HG03097 (cell line): Measurements from ENCODE around the gene UBE3D.

Experiments
- ATAC-seq: cut with Tn5 transposase; IDR thresholded peaks from one replicate; pipeline ENCODE4 v1.9.1; 2021; ENCODE audit not compliant: unreplicated experiment, low FRiP score

UBE3D gene

GRCh38 chr6:83065511-83066192 is at the start of gene UBE3D:
UBE3D (minus strand) TSS chr6:83065841; CDS start chr6:83065718, 123 bp downstream.
- ATAC-seq: peak; percentile 72

- ATAC-seq: no peak
These were observed 48.5 kb upstream of the UBE3D start for GRCh38 chr6:83114164-83114563.

GRCh38 chr6:83113258-83113657 is 47.6 kb upstream of the UBE3D start:
- no peak for ATAC-seq

GRCh38 chr6:83108378-83108777 is 42.7 kb upstream of the UBE3D start:
- ATAC-seq: no peak

GRCh38 chr6:83098589-83098988 is 32.9 kb upstream of the UBE3D start:
- ATAC-seq: no peak

GRCh38 chr6:83097675-83098074 is 32.0 kb upstream of the UBE3D start:
- no peak for ATAC-seq

GRCh38 chr6:83097204-83097603 is 31.6 kb upstream of the UBE3D start:
- ATAC-seq: no peak

- ATAC-seq: no peak
These were observed 31.1 kb upstream of the UBE3D start for GRCh38 chr6:83096791-83097190.

GRCh38 chr6:83092756-83093399 is 27.2 kb upstream of the UBE3D start:
- ATAC-seq: no peak

GRCh38 chr6:83086751-83087150 is 21.1 kb upstream of the UBE3D start:
- peak; percentile 99 for ATAC-seq

- ATAC-seq: no peak
These were observed 17.8 kb upstream of the UBE3D start for GRCh38 chr6:83083476-83083875.

- ATAC-seq: no peak
These were observed 8.0 kb upstream of the UBE3D start for GRCh38 chr6:83073615-83074014.

GRCh38 chr6:83072726-83073125 is 7.1 kb upstream of the UBE3D start:
- ATAC-seq: no peak

GRCh38 chr6:83071707-83072106 is 6.1 kb upstream of the UBE3D start:
- ATAC-seq: no peak

- peak; percentile 36 for ATAC-seq
These were observed 5.4 kb upstream of the UBE3D start for GRCh38 chr6:83071023-83071422.

GRCh38 chr6:83069633-83070032 is 4.0 kb upstream of the UBE3D start:
- no peak for ATAC-seq

- ATAC-seq: no peak
These were observed 3.0 kb upstream of the UBE3D start for GRCh38 chr6:83068616-83069015.

- peak; percentile 85 for ATAC-seq
These were observed 2.1 kb upstream of the UBE3D start, which contains the start of gene DOP1A for GRCh38 chr6:83067448-83068439. DOP1A (plus strand) TSS chr6:83067671; CDS start chr6:83096978, 29,307 bp downstream.

- ATAC-seq: no peak
These were observed 3.4 kb downstream of the UBE3D start for GRCh38 chr6:83062225-83062624.

GRCh38 chr6:83061190-83061589 is 4.5 kb downstream of the UBE3D start:
- no peak for ATAC-seq

- peak; percentile 69 for ATAC-seq
These were observed 7.8 kb downstream of the UBE3D start for GRCh38 chr6:83057705-83058321.
